ENCODE measurements around the gene GCSAML.

GCSAML gene

GRCh38 chr1:247576514-247576913 is 27.6 kb downstream of the GCSAML start:
- Histone ChIP-seq H3K9ac (ENCODE audit: low read depth, low read length) (no peak overlapping the region), H3K36me3 (ENCODE audit: control insufficient read depth, insufficient read depth, low read length) (no peaks in the 10 kb centered on the region)

GRCh38 chr1:247578946-247579460 is 30.1 kb downstream of the GCSAML start:
- no peaks in the 10 kb centered on the region for H3K27me3 ChIP-seq (ENCODE audit: control insufficient read depth, insufficient read depth, low read length)
- H3K9ac ChIP-seq (ENCODE audit: low read depth, low read length), result no peak overlapping the region
- no peaks in the 10 kb centered on the region for H3K4me1 ChIP-seq (ENCODE audit: control insufficient read depth, insufficient read depth, low read length)
- no peaks in the 10 kb centered on the region for H3K9me3 ChIP-seq (ENCODE audit: control insufficient read depth, insufficient read depth, low read length)
- no peaks in the 10 kb centered on the region for H3K36me3 ChIP-seq (ENCODE audit: control insufficient read depth, insufficient read depth, low read length)
- H3K4me3 ChIP-seq (ENCODE audit: low read depth, low read length), result no peak overlapping the region

More at GRCh38 chr1:247576514-247576913, 27.6 kb downstream of the GCSAML start:
- Histone ChIP-seq H3K4me3 (ENCODE audit: low read depth, low read length) (no peak overlapping the region), H3K9me3 (ENCODE audit: control insufficient read depth, insufficient read depth, low read length) (no peaks in the 10 kb centered on the region), H3K27me3 (ENCODE audit: control insufficient read depth, insufficient read depth, low read length) (no peaks in the 10 kb centered on the region), H3K4me1 (ENCODE audit: control insufficient read depth, insufficient read depth, low read length) (no peaks in the 10 kb centered on the region)

GRCh38 chr1:247588060-247588459 is 39.1 kb downstream of the GCSAML start, which contains the start of gene OR2G2:
Gene OR2G2, plus strand, starts transcription at chr1:247588360. Its CDS starts 0 bp downstream, at chr1:247588360.
- H3K9me3 ChIP-seq (ENCODE audit: control insufficient read depth, insufficient read depth, low read length), result no peaks in the 10 kb centered on the region
- no peaks in the 10 kb centered on the region for H3K4me1 ChIP-seq (ENCODE audit: control insufficient read depth, insufficient read depth, low read length)
- H3K36me3 ChIP-seq (ENCODE audit: control insufficient read depth, insufficient read depth, low read length), result no peaks in the 10 kb centered on the region
- H3K4me3 ChIP-seq (ENCODE audit: low read depth, low read length), result no peak within 1 kb of the TSS
- H3K9ac ChIP-seq (ENCODE audit: low read depth, low read length), result no peak within 1 kb of the TSS
- no peaks in the 10 kb centered on the region for H3K27me3 ChIP-seq (ENCODE audit: control insufficient read depth, insufficient read depth, low read length)

GRCh38 chr1:247605286-247605685 is 56.4 kb downstream of the GCSAML start, which contains the start of gene OR2G3:
Gene OR2G3, plus strand, starts transcription at chr1:247605586. Its CDS starts 0 bp downstream, at chr1:247605586.
- no peak within 1 kb of the TSS for H3K9ac ChIP-seq (ENCODE audit: low read depth, low read length)
- no peaks in the 10 kb centered on the region for H3K27me3 ChIP-seq (ENCODE audit: control insufficient read depth, insufficient read depth, low read length)
- H3K4me1 ChIP-seq (ENCODE audit: control insufficient read depth, insufficient read depth, low read length), result no peaks in the 10 kb centered on the region
- no peak within 1 kb of the TSS for H3K4me3 ChIP-seq (ENCODE audit: low read depth, low read length)
- no peaks in the 10 kb centered on the region for H3K9me3 ChIP-seq (ENCODE audit: control insufficient read depth, insufficient read depth, low read length)
- H3K36me3 ChIP-seq (ENCODE audit: control insufficient read depth, insufficient read depth, low read length), result no peaks in the 10 kb centered on the region

GRCh38 chr1:247613405-247613804 is 64.5 kb downstream of the GCSAML start:
- Histone ChIP-seq H3K4me1 (ENCODE audit: control insufficient read depth, insufficient read depth, low read length) (no peaks in the 10 kb centered on the region), H3K9ac (ENCODE audit: low read depth, low read length) (no peak overlapping the region), H3K36me3 (ENCODE audit: control insufficient read depth, insufficient read depth, low read length) (no peaks in the 10 kb centered on the region), H3K4me3 (ENCODE audit: low read depth, low read length) (no peak overlapping the region), H3K27me3 (ENCODE audit: control insufficient read depth, insufficient read depth, low read length) (no peaks in the 10 kb centered on the region), H3K9me3 (ENCODE audit: control insufficient read depth, insufficient read depth, low read length) (no peaks in the 10 kb centered on the region)

GRCh38 chr1:247614625-247615024 is 65.7 kb downstream of the GCSAML start:
- H3K27me3 ChIP-seq (ENCODE audit: control insufficient read depth, insufficient read depth, low read length), result no peaks in the 10 kb centered on the region
- no peaks in the 10 kb centered on the region for H3K4me1 ChIP-seq (ENCODE audit: control insufficient read depth, insufficient read depth, low read length)
- H3K9me3 ChIP-seq (ENCODE audit: control insufficient read depth, insufficient read depth, low read length), result no peaks in the 10 kb centered on the region
- no peak overlapping the region for H3K9ac ChIP-seq (ENCODE audit: low read depth, low read length)
- no peak overlapping the region for H3K4me3 ChIP-seq (ENCODE audit: low read depth, low read length)
- H3K36me3 ChIP-seq (ENCODE audit: control insufficient read depth, insufficient read depth, low read length), result no peaks in the 10 kb centered on the region

All from iPS-15b (cell line).